Cerebellar cortex (tissue), 1 donor: ENCODE data around the gene GBA3.

Experiments used
- DNase-seq: peaks from one replicate; pipeline ENCODE4 v3.0.0-alpha.2; 2015; ENCODE audit warnings: low spot score

The GBA3 gene

DNA sequence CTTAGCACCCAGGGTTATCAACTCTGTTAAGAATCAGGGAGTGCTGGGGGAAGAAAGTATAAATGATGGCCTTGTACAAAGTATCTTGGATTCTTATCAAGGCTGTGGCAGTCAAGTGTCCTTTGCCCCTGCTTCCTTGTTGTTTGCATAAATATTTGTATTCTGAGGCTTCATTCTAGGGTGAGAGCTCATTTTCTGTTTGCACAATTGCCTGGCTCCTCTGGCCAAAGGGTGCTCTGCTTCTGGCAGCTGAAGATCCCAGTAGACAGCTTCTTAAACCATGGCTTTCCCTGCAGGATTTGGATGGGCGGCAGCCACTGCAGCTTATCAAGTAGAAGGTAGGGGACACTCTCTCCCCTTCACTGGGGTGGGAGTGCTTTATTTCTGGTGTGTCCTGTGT lies at the start of gene GBA3:
Gene GBA3 (plus strand): TSS at position 202 of the 400 bp plus-strand sequence.
- no peak for DNase-seq

- no peak for DNase-seq
Measured at GRCh38 chr4:22643952-22644351, 48.8 kb upstream of the GBA3 start.

DNA sequence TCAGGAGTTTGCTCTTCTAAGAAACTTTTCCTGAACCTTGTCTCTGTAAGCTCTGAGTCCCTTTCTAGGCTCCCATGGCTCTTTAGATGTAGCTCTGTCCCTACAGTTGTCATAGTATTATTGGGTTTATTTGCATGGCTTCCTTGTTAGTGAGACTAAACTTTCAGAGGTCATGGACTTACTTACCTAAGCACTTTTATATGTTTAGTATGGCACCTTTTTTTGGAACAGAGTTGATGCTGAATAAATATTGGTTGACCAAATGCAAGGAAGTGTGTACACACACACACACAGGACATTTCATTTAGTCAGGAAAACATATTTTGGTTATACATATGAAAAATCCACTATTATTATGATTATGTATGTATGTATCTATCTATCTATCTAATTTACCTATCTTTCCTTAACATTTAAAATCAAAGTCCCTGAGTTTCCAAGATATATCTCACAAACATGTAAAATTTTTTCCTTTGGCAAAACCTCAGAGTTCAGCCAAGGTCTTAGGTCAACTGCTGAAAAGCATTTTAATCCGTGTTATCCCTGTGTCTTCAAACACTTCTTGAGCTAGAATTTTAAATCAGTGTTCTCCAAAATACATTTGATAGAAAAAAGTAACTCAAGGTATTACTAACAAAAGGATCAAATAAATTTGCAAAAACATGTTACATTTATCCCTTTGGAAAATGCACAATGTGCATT lies 47.1 kb upstream of the GBA3 start:
- DNase-seq: no peak

DNA sequence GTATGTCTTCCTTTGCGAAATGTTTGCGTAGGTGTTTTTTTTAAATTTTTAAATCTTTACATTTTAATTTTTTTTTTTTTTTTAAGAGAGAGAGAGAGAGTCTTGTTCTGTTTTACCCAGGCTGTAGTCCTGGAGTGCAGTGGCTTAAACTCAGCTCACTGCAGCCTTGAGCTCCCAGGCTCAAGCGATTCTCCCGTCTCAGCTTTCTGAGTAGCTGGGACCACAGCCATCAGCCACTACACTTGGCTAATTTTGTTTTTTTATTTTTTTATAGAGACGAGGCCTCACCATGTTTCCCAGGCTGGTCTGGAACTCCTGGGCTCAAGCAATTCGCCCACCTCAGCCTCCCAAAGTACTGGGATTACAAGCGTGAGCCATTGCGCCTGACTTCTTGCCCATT lies 43.7 kb upstream of the GBA3 start:
- DNase-seq: no peak

DNA sequence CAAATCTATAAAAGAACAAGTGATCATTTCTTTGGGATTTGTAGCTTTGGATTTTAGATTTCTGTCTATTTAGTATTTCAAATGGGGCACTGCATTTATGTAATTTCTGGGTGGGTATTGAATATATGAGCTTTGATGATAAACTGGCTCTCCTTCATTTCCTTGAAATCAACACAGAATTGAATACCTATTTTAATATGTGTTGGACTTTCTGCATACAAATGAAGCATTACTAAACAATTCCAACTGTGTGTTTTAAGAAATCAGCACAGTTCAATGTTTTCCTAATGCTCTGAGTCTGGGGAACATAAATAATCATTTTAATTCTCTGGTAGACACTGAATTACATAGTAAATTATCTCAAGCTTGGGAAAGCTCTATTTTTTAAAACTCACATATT lies 42.0 kb upstream of the GBA3 start:
- no peak for DNase-seq

- no peak for DNase-seq
Measured at GRCh38 chr4:22653752-22654151, 39.0 kb upstream of the GBA3 start.

DNA sequence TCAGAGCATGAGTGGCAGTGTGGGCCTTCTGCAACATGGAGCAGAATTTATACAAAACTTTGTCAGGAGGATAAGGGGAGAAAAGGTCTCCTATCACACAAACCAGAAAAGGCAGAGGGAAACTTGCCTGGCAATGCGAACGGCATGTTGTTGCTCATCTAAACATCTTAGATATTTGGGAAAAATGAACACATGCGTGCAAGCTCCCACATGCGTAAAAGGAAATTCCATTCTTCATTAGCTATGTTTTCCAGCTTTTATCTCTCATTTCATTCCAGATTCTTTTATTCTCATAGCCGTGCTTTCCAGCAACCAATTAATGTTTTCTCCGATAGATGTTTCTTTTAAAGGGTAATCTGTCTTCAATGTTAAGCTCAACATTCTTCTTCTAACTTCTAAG lies 31.3 kb upstream of the GBA3 start:
- DNase-seq: no peak

- no peak for DNase-seq
Measured at GRCh38 chr4:22667332-22667940, 25.3 kb upstream of the GBA3 start.

DNA sequence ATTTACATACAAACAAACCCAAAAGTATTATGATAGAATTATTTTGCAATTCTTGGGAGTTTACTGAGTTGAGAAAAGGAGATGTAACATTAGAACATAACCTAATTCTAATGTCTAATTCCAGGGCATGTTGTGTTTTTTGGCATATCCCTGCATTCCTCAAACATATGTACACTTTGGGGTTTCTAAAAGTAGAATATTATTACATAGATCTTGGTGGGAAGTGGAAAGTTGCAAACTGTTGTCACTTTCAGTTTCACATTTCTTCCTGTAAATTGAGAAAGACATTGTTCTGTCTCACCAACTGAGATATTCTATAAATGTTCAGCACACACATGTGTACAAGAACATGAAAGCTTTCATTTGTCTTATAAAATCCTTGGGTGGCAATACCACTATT lies 24.4 kb upstream of the GBA3 start:
- DNase-seq: no peak

- DNase-seq: no peak
Measured at GRCh38 chr4:22668702-22669101, 24.0 kb upstream of the GBA3 start.

DNA sequence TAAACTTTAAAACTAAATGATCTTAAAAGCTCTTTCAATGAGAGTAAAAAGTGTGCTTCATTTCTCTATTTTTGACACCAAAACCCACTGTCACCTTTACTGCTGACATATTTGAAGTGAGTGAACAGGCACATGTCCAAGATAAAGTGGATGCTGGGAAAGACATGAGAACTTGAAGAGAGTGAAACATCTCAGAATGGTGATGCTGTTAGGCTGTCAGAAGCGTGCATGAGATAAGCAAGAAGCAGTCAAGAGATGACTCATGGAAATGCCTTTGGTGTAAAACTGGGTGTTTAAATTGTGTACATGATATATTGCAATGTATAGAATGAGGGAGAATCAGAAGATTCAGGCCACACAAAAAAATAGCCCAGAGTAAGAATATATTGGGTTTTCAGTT lies 21.8 kb upstream of the GBA3 start:
- no peak for DNase-seq

GRCh38 chr4:22672519-22672918 lies 20.2 kb upstream of the GBA3 start:
- no peak for DNase-seq

DNA sequence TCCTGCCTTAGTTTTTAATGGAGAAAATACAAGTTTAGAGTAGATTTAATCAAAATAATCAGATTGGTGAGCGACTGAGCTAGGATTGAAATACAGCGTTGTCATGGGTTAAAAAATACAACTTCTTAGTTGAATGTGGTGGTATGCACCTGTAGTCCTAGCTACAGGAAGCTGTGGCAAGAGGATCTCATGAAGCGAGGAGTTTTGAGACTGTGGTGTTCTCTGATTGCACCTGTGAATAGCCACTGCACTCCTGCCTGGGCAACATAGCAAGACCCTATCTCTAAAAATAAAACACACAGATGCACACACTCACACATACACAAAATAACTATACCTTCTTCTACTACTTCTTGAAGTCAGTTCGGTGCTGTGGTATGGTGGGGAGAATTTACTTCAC lies 19.8 kb upstream of the GBA3 start:
- no peak for DNase-seq

DNA sequence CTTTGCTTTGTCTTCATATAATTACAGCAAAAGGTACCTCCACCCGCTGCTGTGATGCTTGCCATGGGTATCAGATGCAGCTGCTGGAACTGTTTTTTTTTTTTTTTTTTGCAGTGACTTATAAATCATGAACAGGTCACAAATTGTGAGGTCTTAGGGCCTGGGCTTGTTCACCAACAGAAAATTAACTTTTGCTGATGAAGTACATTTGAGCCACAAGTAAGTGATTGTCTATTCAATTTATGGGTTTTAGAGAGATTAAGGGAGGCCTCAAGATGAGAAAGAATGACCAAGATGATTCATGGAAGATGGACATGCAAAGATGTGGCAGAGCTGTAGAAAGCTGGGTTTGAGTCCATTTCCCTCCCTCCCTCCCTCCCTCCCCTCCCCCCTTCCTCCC lies 18.0 kb upstream of the GBA3 start:
- DNase-seq: no peak

DNA sequence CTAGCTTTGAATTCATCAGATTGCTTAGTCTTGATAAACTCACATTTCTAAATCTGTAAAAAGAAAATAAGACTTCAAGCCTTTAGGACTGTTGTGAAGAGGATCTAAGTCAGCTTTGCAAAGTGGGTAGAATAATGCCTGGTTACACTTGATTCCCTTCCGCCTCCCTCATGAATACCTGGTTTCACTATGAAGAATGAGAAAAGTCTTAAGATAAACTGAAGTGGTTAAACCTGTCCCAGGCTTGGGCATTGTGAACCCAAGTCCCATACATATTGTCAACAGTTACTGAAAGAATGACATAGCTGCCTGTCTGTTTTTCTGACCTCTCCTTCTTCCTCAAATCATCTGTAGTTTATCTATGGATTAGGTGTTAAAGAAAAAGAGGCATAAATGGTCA lies 16.7 kb upstream of the GBA3 start:
- DNase-seq: no peak

GRCh38 chr4:22677780-22678179 lies 15.0 kb upstream of the GBA3 start:
- DNase-seq: no peak

GRCh38 chr4:22678940-22679854 lies 13.5 kb upstream of the GBA3 start:
- no peak for DNase-seq

DNA sequence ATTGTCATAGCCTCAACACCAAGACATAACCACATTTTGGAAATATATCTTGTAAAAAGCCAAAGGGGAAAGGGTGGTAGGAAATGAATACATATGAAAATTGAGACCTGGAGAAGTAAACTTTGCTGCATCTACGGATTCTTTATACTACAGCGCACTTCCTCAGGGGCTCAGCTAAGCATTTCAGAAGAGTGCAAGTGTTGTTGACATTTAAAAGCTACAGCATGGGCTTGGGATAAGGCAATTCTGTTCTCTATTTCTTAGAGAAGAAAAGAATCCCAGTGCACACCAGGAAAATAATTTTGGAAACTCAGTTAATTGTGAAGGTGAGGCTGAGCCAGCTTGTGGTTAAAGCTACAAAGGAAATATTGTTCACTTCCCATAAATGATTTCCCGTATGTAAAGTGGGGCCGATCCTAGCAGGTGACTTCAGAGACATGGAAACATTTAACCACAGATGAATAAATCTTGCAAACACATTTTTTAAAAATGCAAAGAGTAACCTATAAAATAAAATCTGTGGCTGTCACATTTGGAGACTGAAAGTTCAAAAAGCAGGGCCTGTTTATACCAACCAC lies 12.6 kb upstream of the GBA3 start:
- DNase-seq: no peak

GRCh38 chr4:22683726-22684125 lies 9.0 kb upstream of the GBA3 start:
- no peak for DNase-seq

DNA sequence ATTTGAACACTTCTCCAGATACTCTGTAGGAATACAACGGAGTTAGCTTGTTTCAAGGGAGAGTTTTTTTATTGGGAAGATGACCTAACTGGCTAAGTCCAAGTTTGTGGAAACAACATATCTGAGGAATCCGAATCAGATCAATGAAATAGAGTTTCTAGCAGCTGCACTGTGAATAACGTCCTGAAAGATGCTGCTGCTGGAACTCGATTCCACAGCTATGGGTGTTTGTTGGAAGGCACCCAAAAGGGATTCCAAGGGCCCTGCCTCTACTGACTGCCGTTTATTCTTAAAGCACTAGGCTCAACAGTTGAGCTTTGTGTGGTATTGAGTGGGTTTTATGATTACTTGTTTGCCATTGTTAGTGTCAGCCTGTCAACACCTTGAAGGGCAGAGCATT lies 6.6 kb upstream of the GBA3 start:
- no peak for DNase-seq

- DNase-seq: no peak
Measured at GRCh38 chr4:22688236-22688635, 4.5 kb upstream of the GBA3 start.

DNA sequence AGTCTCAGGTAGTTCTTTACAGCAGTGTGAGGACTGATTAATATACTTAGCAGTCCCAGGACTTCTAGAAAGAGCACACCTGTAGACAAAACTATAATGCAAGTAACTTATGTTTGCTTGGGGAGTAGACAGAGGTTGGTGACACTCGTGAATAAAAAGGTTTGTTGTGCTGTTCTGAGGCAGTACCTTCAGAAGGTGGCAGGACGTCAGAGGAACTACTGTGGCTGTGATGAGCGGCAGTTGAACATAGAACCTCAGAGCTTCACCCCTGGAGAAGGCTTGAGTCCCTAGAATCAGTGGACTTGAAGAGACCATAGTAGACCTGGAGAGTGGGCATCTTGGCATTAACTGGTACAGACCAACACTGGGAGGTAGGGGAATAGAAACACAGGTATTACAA lies 3.3 kb upstream of the GBA3 start:
- DNase-seq: no peak

DNA sequence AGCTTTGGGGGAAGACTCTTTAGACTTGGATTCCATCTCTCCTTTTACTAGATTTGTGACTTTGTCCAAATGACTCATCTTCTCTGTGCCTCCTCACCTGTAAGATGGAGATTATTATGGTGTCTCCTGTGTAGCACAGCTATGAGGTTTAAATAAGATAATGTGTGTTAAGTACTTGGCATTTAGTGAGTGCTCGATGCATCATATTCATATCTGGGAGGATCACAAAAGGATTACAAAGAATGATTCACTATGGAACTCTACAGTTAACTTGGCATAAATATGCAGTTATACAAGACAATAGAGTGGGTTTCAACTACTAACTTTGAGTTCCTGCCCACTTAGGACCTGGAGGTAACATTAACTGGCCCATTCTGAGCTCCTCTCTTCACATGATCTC lies 2.3 kb downstream of the GBA3 start:
- DNase-seq: no peak
